Activated T-cell treated with anti-CD3 and anti-CD28 coated beads for 48 hours (primary cell): ENCODE measurements around the gene CACNA2D3.
A peak's percentile ranks its signal among the peaks of the same experiment; 100 is the strongest.

Experiments used
- DNase-seq: peaks from one replicate; pipeline ENCODE4 v3.0.0-alpha.2; 2020; ENCODE audit warnings: low read depth

CACNA2D3 gene

DNA sequence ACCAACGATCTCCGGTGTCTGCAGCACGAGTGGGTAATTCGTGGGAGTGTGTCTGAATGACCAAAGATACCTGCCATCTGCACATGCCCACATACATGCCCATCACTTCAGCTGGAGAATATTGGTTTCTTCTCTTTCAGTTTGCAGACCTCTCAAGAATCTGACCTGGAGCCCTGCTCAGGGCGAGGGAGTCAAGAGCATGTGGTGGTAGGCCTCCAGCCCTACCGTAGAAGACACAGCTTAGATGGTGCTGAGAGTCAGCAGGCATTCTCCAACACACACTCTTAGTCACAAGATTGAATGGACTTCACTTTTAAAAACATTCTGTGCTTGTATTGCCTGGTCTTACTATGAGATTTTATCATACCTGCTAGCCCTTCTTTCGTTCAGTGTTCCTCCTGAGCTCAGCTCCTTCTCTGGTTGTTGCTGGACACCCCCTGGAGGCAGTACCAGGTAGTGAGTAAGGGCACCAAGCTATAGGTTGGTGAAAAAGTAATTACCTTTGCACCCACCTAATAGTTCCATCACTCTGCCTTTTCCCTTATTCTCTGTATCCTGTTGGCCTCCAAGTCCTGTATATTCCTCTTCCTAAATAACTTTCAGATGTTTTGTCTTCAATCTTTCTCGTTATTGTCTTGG is 252.0 kb downstream of the CACNA2D3 start:
- DNase-seq = peak; percentile 2

DNA sequence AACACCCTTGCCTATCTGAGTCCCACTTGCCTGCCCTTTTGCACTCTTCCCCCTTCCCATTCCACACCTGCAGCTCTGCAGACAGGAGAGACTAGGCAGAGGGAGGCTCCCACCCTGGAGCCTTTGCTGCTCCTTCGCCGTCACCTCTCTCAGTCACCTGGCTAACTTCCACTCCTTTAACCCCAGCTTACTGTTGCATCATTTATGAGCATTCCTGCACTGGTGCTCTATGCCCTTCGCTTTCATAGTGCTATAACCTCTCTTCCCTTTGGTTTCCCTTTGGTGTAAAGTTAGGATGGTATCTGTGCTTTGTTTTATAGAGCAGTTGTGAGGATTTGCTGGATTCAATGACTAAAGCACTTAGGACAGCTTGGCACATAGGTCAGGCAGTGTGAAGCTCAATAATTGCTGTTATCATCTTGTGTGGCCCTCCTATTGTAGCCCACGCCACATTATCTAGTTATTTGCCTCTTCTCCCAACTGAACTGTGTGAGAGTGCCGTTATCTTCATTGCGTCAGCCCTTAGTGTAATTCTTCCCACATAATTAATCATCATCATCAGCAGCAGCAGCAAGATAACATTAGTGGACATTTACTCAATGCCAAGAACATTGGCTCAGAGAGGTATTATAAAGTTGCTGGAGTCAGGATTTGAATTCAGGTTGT is 253.9 kb downstream of the CACNA2D3 start:
- no peak for DNase-seq

DNA sequence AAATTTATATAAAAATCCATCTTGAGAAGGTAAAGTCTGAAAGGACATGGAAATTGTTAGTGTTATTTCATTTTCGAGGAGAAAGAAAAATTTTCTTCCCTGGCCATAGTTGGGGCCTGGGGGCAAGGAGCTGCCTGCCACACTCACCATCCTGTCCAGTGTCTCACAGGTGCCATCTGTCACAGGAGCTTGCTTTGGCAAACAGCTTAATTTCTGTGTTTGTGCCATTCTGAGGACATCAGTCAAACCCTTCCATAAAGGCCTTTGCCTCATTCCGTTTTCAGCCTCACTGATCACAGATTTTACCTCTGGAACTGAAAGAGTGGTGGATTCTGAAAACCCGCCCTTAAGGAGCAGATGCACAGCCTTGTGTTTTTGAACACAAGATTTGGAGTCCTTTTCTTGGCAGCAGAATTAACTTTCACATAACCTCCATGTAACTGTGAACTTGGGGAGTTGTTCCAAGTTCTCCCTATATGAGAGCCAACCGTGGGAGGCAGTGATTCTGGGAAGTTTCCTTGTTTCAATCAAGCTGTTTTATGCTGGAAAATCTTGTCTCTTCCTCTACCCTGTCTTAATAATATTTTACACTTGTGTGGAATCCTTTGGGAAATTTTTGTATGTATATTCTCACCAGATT is 254.7 kb downstream of the CACNA2D3 start:
- no peak for DNase-seq

DNA sequence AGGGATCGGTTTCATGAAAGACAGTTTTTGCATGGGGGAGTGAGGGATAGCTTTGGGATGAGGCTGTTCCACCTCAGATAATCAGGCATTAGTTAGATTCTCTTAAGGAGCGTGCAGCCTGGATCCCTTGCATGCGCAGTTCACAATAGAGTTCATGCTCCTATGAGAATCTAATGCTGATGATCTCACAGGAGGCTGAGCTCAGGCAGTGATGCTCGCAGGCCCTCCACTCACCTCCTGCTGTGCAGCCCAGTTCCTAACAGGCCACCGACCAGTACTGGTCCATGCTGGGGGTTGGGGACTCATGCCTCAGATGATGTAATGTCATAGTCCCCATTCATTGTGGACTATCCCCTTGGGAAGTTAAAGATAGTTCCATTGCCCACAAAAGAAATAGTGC is 255.8 kb downstream of the CACNA2D3 start:
- no peak for DNase-seq

DNA sequence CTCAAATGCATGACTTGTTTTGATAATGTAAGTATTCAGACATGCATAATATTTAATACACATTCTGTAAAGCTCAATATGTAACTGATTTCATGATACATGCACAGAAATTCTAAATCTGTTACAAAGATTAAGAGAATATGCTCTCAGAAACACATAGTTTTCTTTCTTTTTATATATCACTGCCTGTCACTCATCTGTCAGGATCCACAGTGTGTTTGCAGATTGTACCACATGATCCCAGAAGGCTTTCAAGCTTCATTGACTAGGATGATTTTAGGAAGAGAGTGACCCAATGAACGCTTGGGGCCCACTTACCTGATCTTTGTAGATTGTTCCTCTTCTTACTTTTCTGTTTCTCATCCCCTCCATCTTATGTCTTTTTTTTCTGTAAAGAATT is 261.9 kb downstream of the CACNA2D3 start:
- no peak for DNase-seq

DNA sequence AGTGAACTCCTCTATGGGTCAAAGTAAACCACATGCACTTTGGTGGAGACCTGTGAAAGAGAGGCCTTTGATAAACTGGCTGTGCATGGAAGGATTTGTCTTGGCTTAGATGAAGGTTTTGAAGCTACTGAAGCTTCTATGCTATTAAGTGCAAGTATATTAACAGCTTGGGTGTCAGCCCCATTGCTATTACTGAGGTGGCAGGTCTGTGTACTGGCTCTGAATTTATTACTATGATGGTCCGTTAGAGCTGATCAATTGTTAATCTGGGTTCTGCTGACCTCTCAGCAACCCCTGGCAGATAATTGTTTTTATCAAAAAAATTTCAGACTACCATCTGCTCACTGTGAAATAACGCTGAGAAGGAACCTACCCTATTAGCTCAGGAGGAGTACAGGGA is 268.2 kb downstream of the CACNA2D3 start:
- DNase-seq = no peak

DNA sequence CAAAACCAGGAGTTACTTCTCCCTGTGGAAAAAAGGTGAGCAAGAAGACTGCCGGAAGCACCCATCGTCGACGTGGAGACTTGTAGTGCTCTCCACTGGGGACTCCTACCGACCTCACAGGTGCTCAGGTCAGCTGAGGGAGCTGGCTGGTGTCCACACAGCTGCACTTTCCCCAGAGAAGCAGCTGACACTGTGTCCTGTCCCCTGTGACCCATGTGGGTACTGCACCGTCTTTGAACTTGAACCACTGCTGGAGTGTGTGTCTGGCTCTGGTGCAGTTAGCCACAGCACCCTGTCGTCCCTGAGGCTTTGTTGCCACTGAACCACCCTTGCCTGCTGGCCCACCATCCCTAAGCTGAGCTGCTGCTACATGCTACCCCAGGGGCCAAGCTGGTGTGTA is 270.8 kb downstream of the CACNA2D3 start:
- no peak for DNase-seq

DNA sequence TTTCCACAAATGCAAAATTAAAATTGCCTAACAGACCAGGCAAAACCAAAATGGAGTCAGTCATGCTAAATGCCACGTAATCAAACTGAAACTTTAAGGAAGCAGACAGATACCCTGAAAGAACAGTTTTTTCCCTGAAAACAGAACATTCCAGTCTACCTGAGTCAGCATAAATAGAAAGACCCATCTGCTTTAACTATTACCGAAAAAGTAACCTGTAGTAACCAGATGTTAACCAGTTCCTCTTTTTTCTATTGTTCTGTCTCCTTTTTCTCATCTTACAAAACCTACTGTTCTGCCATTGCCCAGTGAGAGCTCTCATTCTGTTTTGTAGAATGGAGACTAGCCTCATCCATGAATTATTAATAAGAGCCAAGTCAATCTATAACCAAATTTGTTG is 286.0 kb downstream of the CACNA2D3 start:
- DNase-seq = no peak

DNA sequence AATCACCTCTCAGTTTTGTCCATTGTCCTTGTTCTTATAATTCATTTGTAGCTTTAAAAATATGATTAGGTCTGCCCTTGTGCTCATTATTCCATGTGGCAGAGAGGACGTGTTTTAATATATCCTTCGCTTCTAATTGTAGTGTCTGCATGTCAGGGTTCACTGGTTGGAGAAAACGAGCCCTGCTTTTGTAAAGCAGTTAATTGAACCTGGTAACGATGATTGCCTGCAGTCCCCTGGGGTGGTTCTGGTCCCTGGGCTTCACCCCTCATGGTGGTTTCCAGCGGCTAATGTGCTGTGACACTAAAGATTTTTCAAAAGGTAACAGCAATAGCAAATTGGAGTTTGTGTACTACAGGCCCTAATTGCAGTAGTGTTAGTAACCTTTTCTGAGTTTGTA is 299.6 kb downstream of the CACNA2D3 start:
- DNase-seq = no peak

DNA sequence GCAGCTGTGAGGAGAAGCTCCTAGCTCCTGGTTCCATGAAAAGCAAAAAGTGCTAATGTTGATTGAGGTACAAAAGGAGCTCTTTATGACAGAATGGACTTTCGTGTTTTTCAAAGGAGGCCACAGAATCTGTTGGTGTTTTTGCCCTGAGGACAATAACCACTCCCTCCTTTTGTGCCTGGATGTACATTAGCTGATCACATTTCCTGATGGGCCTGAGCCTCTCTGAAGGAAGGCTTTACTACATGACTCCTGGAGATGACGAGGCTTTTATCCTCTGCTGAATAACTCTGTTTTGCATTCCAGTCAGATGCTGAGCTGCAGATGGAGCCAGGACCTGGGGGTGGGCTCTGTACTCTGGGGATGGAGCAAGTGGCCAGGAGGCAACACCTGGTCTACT is 301.9 kb downstream of the CACNA2D3 start:
- no peak for DNase-seq

DNA sequence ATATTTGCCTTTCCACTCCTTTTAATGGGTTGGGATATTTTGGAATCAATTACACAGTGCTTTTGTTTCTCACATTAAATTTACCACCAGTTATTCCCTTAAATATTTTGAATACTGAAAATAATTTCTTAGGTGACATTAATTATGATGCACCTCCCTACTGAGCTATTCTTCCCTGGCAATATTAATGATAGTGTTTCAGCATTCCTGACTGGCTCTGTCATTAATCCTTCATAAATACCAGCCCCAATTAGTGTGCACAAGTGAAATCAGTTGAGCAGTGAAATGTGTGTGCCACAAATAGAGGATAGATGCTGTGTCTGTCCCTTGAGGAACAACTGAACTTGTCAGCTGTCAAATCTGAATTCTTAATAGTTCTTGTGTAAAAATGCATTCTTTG is 304.0 kb downstream of the CACNA2D3 start:
- no peak for DNase-seq

DNA sequence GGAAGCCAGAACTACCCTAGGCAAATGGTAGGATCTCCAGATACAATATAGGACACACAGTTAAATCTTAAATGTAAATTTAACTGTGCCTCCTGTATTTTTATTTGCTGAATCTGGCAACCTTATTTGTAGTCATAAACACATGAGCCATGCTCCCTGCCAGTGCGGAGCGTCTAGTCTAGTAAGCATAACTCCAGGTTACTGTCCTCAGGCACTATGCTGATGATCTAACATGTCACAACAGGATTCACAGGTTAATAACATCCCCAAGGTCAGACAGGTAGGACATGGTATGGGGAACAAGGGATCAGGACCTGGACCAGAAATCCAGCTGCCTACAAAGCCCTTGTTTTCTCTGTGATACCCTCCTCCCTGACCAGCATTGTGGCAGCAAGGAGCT is 305.1 kb downstream of the CACNA2D3 start:
- no peak for DNase-seq

DNA sequence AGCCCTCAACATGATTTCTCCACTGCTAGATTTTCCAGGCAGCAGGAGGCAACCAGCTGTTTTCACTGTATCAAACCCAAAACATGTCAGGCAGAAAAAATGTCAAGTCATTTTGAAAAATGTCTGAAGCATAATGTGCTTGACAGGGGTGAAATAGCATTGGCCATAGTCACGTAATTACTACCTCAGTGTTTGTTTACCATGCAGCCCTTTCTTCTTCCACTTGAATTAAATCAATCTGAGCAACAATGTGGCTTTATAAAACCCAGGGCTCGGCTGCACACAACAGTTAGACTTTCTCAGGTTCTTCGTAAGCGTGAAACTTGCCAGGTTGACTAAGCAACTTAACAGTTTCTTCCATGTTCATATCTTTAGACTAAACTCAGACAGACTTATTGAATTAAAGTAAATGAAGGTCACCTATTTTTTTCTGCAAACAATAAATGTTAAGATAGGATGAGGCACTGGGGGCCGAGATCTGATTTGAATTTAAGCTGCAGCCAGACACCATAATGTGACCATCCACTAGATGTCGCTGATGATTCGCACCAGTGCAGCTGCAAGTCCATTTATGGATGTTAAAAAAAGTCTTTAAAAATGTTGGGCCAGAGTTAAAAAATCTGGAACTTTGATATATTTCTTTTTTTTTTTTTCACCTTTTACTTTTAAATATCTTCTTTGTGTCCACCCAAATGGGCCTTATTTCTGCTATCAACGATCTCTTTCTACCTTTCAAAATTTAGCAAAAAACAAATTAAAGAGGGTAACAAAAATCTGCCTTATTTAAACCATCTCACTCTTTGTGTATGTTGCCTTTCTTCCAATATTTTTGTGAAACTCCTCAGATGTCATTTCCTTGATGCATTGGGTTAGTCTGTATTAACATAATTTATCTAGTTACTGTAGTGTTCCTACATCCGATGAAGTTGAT is 305.9 kb downstream of the CACNA2D3 start:
- DNase-seq = peak; percentile 22

DNA sequence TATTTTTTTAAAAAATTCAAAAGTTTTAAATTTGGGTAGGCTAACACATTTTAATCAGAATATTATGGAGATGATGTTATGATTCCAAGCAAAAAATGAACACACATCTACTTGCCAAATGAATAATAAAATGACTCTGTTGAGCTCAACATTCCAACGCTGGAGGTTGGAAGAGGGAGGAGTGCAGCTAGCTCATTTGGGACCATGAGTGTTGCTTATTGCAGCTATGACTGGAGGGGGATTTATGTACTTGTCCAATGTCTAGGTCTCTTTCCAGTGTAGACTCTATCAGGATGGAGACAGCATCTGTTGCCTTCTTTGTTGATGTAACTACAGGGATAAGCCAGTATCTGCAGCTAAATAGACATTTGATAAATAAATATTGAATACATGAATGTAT is 310.6 kb downstream of the CACNA2D3 start:
- no peak for DNase-seq

DNA sequence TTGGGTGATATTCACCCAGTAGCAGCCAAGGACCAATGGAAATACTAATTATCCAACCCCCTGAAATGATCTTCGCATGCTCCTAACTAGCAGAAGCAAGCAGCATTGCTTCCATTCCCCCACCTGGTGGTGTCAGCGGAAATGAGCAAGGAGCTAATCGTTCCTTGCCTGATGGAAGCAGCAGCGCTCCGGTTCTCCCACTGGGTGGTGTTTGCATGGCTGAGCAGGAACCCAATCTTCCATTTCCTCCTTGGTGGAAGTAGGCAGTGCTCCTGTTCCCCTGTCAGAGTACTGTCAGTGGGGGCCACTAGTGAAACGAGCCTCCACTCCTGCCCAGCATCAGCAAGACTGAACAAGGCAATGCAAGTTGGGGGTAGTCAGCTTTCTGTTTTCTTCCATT is 311.5 kb downstream of the CACNA2D3 start:
- no peak for DNase-seq

DNA sequence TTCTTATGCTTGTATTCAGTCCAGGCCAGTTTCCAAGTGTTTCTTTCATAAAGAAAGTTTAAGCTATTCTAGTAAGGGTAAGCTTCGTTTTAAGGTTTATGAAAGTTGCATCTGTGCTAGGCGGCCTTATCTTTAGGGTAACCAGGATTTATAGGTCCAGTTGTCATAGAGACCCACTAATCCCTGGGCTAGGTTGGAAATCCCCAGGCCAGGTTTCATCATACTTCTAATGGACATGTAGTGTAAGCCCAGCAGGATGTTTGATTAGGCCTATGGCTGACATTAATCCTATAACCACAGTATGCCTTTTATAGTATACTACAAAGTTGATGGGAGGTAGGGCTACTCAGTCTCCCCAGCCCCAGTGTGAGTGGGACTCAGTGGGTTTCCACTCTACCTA is 312.4 kb downstream of the CACNA2D3 start:
- no peak for DNase-seq

DNA sequence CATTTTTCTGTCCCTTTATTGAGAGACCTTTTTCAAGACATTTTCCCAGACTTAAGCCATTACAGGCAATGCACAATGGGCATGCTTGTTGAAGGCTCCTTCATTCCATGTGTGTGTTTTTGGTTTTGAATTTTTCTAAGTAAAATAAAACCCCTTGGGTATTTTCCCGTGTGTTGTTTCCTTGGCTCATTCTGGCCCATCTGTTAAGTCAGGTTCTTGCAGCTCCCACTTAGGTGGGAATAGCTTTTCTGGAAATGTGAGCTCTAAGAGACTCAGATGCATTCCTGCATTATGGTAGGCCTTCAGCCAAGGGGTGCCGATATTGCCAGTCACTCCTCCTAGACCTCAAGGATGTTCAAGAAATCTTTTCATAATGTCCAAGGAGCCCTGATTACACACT is 314.9 kb downstream of the CACNA2D3 start:
- DNase-seq = no peak

DNA sequence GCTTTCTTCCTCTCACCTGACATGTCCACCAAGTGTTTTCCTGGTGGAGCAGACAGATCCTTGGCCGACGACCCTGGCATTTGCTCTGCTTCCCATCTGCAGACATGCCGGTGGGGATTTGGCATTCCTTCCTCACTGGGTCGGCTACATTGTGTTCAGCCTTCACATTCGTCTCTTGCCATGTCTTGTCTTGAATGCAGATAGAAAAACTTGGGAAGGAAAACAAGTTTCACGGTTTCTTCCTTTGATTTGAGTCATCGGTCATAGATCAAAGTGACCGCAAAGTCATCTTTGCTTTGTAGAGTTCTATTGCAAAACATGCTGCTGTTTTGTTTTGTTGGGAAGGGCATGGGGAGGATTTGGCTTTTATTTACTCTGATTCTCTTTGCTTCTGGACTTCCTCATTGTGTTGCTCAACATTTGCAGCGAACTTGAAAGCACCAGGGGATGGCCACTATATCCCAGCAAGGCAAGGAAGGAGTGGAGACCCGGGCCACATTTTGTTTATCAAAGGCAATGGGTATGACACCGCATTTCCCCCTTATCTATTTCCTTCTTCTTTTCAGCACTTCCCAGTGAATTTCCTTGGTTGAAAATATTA is 321.3 kb downstream of the CACNA2D3 start:
- no peak for DNase-seq

DNA sequence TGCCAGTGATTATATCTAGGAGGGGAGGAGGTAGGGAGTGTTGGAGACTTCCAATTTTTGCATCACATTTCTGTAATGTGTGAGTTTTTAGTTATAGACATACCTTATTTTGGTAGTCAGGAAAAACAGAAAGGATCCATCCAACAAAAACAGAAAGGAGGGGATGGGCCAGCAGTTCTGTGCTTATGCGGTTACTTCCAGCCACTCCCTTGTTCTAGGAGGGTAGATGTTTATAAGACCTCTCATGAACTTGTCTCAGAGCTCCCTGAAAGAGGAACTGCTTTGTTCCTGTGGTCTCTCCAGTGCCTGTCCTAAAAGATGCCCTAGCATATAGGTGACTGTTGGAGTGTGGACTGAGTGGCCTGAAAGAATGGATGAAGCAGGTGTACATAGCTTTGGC is 323.3 kb downstream of the CACNA2D3 start:
- DNase-seq = no peak

DNA sequence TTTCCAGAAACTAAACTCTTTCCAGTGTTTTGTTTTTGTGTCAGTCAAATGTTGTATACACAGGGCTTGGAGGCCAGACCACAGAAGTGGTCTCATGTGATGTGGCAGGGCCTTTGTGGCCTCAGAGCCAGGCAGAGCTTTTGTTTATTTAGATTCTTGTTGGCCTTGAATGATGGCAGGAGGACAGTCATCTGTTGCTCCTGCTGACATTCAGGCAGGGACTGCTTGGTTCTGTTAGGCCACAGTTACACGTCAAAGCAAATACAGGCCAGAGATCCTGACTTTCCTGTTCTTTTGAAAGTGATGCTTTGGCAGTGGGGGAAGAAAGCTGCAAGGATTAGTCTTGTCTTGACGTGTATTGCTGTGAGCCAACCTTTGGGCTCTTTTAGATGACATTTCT is 325.1 kb downstream of the CACNA2D3 start:
- DNase-seq = no peak

DNA sequence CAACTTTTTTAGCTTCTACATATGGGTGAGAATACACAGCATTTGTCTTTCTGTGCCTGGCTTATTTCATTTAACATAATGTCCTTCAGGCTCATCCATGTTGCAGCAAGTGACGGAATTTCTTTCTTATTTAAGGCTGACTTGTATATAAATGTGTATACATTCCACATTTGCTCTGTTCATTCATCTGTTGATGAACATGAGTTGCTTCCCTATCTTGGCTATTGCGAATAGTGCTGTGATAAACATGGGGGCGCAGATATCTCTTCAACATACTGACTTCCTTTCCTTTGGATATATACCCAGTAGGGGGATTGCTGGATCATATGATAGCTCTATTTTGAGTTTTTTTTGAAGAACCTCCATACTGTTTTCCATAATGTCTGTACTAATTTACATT is 332.5 kb downstream of the CACNA2D3 start:
- no peak for DNase-seq

DNA sequence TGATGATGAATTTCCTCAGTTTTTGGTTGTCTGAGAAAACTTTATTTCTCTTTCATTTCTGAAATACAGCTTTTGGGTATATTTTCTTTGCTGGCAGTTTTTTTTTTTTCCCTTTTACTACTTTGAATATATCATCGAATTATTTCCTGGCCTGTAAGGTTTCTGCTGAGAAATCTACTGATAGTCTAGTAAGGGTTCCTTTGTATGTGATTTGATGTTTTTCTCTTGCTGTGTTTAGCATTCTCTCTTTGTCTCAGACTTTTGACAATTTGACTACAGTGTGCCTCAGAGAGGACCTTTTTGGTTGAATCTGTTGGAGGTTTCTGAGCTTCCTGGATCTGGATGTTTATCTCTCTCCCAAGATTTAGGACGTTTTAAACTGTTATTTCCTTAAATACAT is 336.0 kb downstream of the CACNA2D3 start:
- no peak for DNase-seq
